WI38 (cell line): ENCODE measurements around the gene BICDL1.
"Not testable (repeated sequence)": the region's sequence is repeated elsewhere in the genome, so short reads cannot be mapped to it uniquely, and the experiment has no call there.

Source experiments
- H3K4me3 ChIP-seq: 2 replicates; pipeline ENCODE4 v1.5.1; 2011; ENCODE audit warnings: low read depth, mild to moderate bottlenecking, control low read depth, low read length
- TF ChIP-seq, protein P1 (sequence below): IDR thresholded peaks from 2 replicates; pipeline ENCODE4 v1.5.1; 2012; ENCODE audit warnings: low read depth, mild to moderate bottlenecking, control low read depth, low read length

Gene BICDL1

DNA sequence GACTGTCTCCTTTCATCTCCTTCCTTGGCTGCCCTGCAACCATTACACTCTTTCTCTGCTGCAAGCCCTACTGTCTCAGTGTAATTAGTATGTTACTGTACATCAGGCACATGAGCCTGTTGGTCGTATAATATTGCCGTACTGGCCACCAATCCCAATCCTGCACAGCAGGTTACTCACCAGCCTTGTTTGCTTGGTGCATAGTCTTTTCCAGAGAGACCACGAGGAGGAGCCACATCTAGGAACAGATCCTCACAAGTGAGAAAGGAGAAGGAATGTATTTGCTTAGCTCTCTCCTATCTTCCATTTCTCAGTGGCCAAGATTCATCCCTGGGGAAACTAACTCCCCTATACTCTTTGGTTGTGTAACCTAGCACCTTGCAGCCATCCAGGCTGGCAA lies 33.0 kb upstream of the BICDL1 start:
- TF ChIP-seq, protein P1, sequence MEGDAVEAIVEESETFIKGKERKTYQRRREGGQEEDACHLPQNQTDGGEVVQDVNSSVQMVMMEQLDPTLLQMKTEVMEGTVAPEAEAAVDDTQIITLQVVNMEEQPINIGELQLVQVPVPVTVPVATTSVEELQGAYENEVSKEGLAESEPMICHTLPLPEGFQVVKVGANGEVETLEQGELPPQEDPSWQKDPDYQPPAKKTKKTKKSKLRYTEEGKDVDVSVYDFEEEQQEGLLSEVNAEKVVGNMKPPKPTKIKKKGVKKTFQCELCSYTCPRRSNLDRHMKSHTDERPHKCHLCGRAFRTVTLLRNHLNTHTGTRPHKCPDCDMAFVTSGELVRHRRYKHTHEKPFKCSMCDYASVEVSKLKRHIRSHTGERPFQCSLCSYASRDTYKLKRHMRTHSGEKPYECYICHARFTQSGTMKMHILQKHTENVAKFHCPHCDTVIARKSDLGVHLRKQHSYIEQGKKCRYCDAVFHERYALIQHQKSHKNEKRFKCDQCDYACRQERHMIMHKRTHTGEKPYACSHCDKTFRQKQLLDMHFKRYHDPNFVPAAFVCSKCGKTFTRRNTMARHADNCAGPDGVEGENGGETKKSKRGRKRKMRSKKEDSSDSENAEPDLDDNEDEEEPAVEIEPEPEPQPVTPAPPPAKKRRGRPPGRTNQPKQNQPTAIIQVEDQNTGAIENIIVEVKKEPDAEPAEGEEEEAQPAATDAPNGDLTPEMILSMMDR = no peak
- H3K4me3 ChIP-seq = no peak overlapping the region

DNA sequence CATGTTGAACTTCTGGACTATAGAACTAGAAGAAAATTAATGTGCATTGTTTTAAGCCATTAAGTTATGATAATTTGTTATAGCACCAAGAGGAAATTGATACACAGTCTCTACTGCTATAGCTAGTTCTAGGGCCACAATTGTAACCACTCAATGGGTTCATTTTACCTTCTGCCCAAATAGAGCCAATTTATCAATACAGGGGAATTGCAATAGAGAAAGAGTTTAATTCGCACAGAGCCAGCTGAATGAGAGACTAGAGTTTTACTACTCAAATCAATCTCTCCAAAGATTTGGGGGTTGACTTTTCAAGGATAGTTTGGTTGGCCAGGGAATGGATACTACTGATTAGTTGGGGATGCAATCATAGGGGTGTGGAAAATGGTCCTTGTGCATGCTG lies 31.9 kb upstream of the BICDL1 start:
- H3K4me3 ChIP-seq = no peak overlapping the region
- TF ChIP-seq, protein P1 = no peak

DNA sequence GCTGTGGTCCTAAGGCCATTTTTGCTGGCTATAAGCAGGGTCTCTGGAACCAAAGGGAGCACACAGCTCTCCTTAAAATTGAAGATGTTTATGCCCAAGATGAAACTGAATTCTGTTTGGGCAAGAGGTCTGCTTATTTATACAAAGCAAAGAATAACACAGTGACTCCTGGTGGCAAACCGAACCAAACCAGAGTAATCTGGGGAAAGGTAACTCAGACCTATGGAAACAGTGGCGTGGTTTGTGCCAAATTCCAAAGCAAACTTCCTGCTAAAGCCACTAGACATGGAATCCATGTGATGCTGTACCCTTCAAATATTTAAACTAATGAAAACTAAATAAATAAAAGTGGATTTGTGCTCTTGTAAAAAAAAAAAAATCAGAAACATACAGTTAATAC lies 29.6 kb upstream of the BICDL1 start:
- TF ChIP-seq, protein P1 = no peak

DNA sequence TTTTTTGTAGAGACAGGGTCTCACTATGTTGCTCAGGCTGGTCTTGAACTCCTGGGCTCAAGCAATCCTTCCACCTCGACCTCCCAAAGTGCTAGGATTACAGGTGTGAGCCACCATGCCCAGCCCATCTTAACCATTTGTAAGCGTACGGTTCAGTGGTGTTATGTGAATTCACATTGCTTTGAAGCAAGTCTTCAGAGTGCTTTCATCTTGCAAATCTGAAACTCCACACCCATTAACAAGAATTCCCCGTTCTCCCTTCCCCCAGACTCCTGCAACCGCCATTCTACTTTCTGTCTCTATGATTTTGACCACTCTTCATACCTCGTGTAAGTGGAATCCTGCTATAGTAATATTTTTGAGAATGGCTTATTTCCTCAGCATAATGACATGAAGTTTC lies 24.9 kb upstream of the BICDL1 start:
- no peak overlapping the region for H3K4me3 ChIP-seq
- TF ChIP-seq, protein P1 = no peak

More for the DNA sequence above, 29.6 kb upstream of the BICDL1 start:
- H3K4me3 ChIP-seq = no peak overlapping the region

DNA sequence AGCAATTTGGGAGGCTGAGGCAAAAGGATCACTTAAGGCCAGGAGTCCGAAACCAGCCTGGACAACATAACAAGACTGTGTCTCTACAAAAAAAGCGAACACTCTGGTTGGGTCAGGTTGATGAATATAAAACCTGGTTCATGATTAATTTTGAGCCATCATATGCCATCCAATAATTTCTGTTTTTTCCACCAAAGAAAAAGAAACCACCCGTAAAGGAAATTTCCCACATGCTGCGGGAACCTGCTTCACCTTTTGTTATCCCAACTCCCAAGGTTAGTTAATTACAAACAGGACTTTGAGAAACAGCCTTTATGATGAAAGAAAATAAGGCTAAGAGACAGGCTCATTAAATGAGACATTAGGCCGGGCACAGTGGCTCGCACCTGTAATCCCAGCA lies 24.1 kb upstream of the BICDL1 start:
- TF ChIP-seq, protein P1 = no peak
- H3K4me3 ChIP-seq = no peak overlapping the region

DNA sequence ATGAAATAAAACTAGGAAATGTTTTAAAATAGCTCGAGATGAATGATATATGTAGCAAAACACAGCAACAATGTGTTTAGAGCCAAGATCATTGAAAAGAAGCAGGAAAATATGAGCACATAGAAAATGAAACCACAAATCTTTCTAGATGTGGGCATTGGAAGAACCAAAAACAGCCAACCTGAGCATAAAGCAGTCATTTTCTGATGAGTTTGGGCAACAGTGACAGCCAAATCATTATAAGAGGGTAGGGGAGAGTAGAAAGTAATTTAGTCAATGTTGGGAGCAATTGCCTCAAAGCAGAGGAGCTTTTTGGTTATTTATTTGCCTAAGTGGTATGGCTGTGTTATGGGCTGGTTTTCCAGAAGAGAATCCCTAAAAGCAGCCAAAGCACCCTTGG lies 8.8 kb upstream of the BICDL1 start:
- TF ChIP-seq, protein P1 = no peak

DNA sequence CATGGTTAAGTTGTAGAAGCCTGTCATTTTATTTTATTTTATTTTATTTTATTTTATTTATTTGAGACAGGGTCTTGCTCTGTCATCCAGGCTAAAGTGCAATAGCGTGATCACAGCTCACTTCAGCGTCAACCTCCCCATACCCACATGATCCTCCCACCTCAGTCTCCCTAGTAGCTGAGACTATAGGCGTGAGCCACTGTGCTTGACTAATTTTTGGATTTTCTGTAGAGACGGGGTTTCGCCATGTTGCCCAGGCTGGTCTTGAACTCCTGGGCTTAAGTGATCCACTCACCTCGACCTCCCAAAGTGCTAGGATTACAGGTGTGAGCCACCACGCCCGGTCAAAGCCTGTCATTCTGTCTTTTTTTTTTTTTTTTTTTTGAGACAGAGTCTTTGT lies 8.3 kb upstream of the BICDL1 start:
- not testable (repeated sequence) for H3K4me3 ChIP-seq

More for the DNA sequence above, 8.8 kb upstream of the BICDL1 start:
- H3K4me3 ChIP-seq = no peak overlapping the region

DNA sequence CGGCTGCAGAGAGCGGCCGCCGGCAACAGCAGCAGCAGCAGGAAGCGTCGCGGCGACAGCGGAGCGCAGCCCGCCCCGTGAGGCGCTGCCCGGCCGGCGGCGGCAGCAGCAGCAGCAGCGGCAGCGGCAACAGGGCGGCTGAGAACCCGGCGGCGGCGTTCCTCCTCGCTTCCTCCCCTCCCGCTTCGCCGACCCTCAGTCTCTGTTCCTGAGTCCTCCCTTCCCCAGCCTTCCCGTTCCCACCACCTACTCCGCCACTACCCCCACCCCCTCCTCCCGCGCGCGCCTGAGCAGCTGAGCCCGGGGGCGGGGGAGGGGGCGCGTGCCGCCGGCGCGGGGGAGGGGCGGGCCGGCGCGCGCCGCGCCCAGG lies 310 bp downstream of the BICDL1 start:
- peak overlapping the region; percentile 54 for H3K4me3 ChIP-seq
- TF ChIP-seq, protein P1 = no peak
